Gastrocnemius medialis (tissue), 4 donors: Measurements from ENCODE around the gene SLC28A2. TPM values are rescaled to one million over a fixed set of nuclear protein-coding genes. Genes with fewer than 3 reads are reported as not detected.
"Not testable (repeated sequence)": the region's sequence is repeated elsewhere in the genome, so short reads cannot be mapped to it uniquely, and the experiment has no call there.

ENCODE experiments used
- ATAC-seq, 2 donors: fragments of 150-250 bp; one replicate each; pipeline ENCODE4 v1.9.1; 2016
- DNase-seq, 2 donors: peaks; one replicate each; pipeline ENCODE4 v3.0.0-alpha.2; 2019
- H3K27ac ChIP-seq, 4 donors: fragments of 200-600 bp; sonication (generic); 1 replicate in 1 of 4; 2 replicates in 3 of 4; pipeline ENCODE4 v1.5.1; 2016 to 2018; ENCODE audit warnings: mild to moderate bottlenecking in 2 of 4, moderate library complexity in 1 of 4
- H3K27me3 ChIP-seq, 3 donors: fragments of 200-600 bp; sonication (generic) in 2 of 3; 1 replicate in 1 of 3; 2 replicates in 2 of 3; pipeline versions ENCODE4 v1.5.1 to v1.6.0; 2016 to 2019; ENCODE audit warnings: mild to moderate bottlenecking in 1 of 3, moderate library complexity in 1 of 3
- H3K36me3 ChIP-seq, 2 donors: fragments of 200-600 bp; sonication (generic) in 1 of 2; one replicate each; pipeline ENCODE4 v1.5.1; 2017 to 2018
- H3K4me1 ChIP-seq, 2 donors: fragments of 200-600 bp; sonication (generic) in 1 of 2; one replicate each; pipeline ENCODE4 v1.5.1; 2016 to 2017; ENCODE audit warnings: mild to moderate bottlenecking in 2 of 2
- H3K4me3 ChIP-seq, 4 donors: fragments of 200-600 bp; sonication (generic) in 3 of 4; 1 replicate in 1 of 4; 2 replicates in 3 of 4; pipeline ENCODE4 v1.5.1; 2016 to 2019; ENCODE audit warnings: mild to moderate bottlenecking in 2 of 4
- H3K9me3 ChIP-seq, 3 donors: fragments of 200-600 bp; sonication (generic) in 2 of 3; 1 replicate in 1 of 3; 2 replicates in 2 of 3; pipeline ENCODE4 v1.5.1; 2016 to 2019
- CTCF ChIP-seq, 5 experiments: fragments of 450-650 bp in 3 of 5; fragments of 200-600 bp in 2 of 5; sonication (generic) in 2 of 5; IDR thresholded peaks in 4 of 5; conservative IDR thresholded peaks in 1 of 5; 1 replicate in 4 of 5; 2 replicates in 1 of 5; pipeline ENCODE4 v1.5.1; 2016 to 2019; ENCODE audit warnings: antibody characterized with exemption in 5 of 5, mild to moderate bottlenecking in 3 of 5, moderate library complexity in 3 of 5
- POLR2A ChIP-seq, 2 donors: fragments of 450-650 bp; IDR thresholded peaks; one replicate each; pipeline ENCODE4 v1.6.1; 2017; ENCODE audit warnings: antibody characterized with exemption in 2 of 2, mild to moderate bottlenecking in 2 of 2, moderate library complexity in 2 of 2
- in situ Hi-C, 4 donors: fragments of 200-750 bp; cut with MboI; loops; one replicate each; pipeline versions ENCODE4 v1.15.0 to v1.8.0; 2017; ENCODE audit warnings: low sequenced_read_pairs in 4 of 4
- intact Hi-C: fragments of 100-400 bp; cut with DNase I; formaldehyde crosslinking; loops from one replicate; pipeline ENCODE4 v1.15.1; 2023; ENCODE audit warnings: low total_unique reads
- total RNA-seq, 4 donors: library from RNA; depleted of rRNA; stranded (reverse); fragments of >200 nt; gene quantifications; one replicate each; pipeline versions ENCODE4 v1.1.0 to v1.2.3, GENCODE V29; 2016

SLC28A2 gene
- total RNA-seq, 4 donors from 2014 or later = not detected

- ATAC-seq = no peak
- intact Hi-C loops = no loop called here
Observed at GRCh38 chr15:45287390-45287956, 35.4 kb downstream of the SLC28A2 start.

GRCh38 chr15:45288947-45289346 lies 36.9 kb downstream of the SLC28A2 start:
- no peak for TF ChIP-seq CTCF (IDR thresholded peaks at IDR 0.05 in 4 of 5, conservative IDR thresholded peaks at IDR 0.05 in 1 of 5)
- no peak for TF ChIP-seq POLR2A (IDR thresholded peaks at IDR 0.05)
- in situ Hi-C loops = loop anchor here in 2 of 4 donors (5.0 to 10.0 kb wide), 2 partner anchors 116 to 127 kb away; a partner anchor contains a TSS
- ATAC-seq (no peak), DNase-seq (no peak)
- Histone ChIP-seq H3K36me3 (no peaks in the 10 kb centered on the region), H3K4me1 (peaks cover 6 to 19% of the 10 kb centered on the region in 2 donors), H3K9me3 (no peaks in the 10 kb centered on the region), H3K4me3 (no peak overlapping the region), H3K27ac (no peak overlapping the region), H3K27me3 (no peaks in the 10 kb centered on the region)
- intact Hi-C loops = no loop called here

More at GRCh38 chr15:45287390-45287956, 35.4 kb downstream of the SLC28A2 start:
- Histone ChIP-seq H3K36me3 (no peaks in the 10 kb centered on the region), H3K27ac (no peak overlapping the region), H3K27me3 (no peaks in the 10 kb centered on the region), H3K4me1 (peaks cover 6 to 19% of the 10 kb centered on the region in 2 donors), H3K4me3 (no peak overlapping the region), H3K9me3 (no peaks in the 10 kb centered on the region)
- TF ChIP-seq POLR2A (IDR thresholded peaks at IDR 0.05) (no peak), CTCF (IDR thresholded peaks at IDR 0.05 in 4 of 5, conservative IDR thresholded peaks at IDR 0.05 in 1 of 5) (no peak)
- in situ Hi-C loops = loop anchor here in 2 of 4 donors (5.0 to 10.0 kb wide), 2 partner anchors 117 to 125 kb away; a partner anchor contains a TSS
- DNase-seq = no peak

GRCh38 chr15:45291822-45292582 lies 40.0 kb downstream of the SLC28A2 start:
- in situ Hi-C loops = no loop called here
- TF ChIP-seq CTCF (IDR thresholded peaks at IDR 0.05 in 4 of 5, conservative IDR thresholded peaks at IDR 0.05 in 1 of 5) (no peak), POLR2A (IDR thresholded peaks at IDR 0.05) (no peak)
- ATAC-seq (no peak), DNase-seq (no peak)
- no peak overlapping the region for H3K27ac ChIP-seq
- no peak overlapping the region for H3K4me3 ChIP-seq
- no peaks in the 10 kb centered on the region for H3K9me3 ChIP-seq
- H3K36me3 ChIP-seq = no peaks in the 10 kb centered on the region
- peaks cover 0 to 10% of the 10 kb centered on the region in 2 donors for H3K4me1 ChIP-seq
- intact Hi-C loops = no loop called here
- no peaks in the 10 kb centered on the region for H3K27me3 ChIP-seq

- H3K9me3 ChIP-seq, H3K36me3 ChIP-seq, H3K4me3 ChIP-seq, in situ Hi-C loops, H3K27ac ChIP-seq, intact Hi-C loops, H3K4me1 ChIP-seq, DNase-seq, ATAC-seq, H3K27me3 ChIP-seq: not testable (repeated sequence)
Observed at GRCh38 chr15:45293326-45293725, 41.3 kb downstream of the SLC28A2 start.

GRCh38 chr15:45298964-45299378 lies 46.9 kb downstream of the SLC28A2 start:
- H3K27ac ChIP-seq, ATAC-seq, H3K27me3 ChIP-seq, DNase-seq, H3K36me3 ChIP-seq, intact Hi-C loops, in situ Hi-C loops, H3K4me3 ChIP-seq, H3K9me3 ChIP-seq, H3K4me1 ChIP-seq: not testable (repeated sequence)
